HEK293T (cell line): ENCODE results near the gene FBXO11.

ENCODE experiments used
- ARNT ChIP-seq: fragments of 450-650 bp; IDR thresholded peaks from 2 replicates; pipeline ENCODE4 v1.6.1; 2017; ENCODE audit warnings: mild to moderate bottlenecking
- BHLHE40 ChIP-seq: fragments of 450-650 bp; IDR thresholded peaks from 2 replicates; pipeline ENCODE4 v1.6.1; 2016; ENCODE audit warnings: mild to moderate bottlenecking, moderate library complexity, borderline replicate concordance
- ELF4 ChIP-seq: fragments of 450-650 bp; IDR thresholded peaks from 2 replicates; pipeline ENCODE4 v1.6.1; 2017; ENCODE audit warnings: antibody characterized with exemption
- FOXA1 ChIP-seq: fragments of 450-650 bp; IDR thresholded peaks from 2 replicates; pipeline ENCODE4 v1.6.1; 2016; ENCODE audit warnings: mild to moderate bottlenecking
- FOXK2 ChIP-seq: fragments of 450-650 bp; IDR thresholded peaks from 2 replicates; pipeline ENCODE4 v1.6.1; 2016; ENCODE audit warnings: mild to moderate bottlenecking
- FOXM1 ChIP-seq: fragments of 450-650 bp; IDR thresholded peaks from 2 replicates; pipeline ENCODE4 v1.6.1; 2017; ENCODE audit warnings: mild to moderate bottlenecking, borderline replicate concordance
- HDGF ChIP-seq: fragments of 450-650 bp; IDR thresholded peaks from 2 replicates; pipeline ENCODE4 v1.6.1; 2017; ENCODE audit warnings: antibody characterized with exemption, borderline replicate concordance
- LEF1 ChIP-seq: fragments of 450-650 bp; IDR thresholded peaks from 2 replicates; pipeline ENCODE4 v1.6.1; 2017; ENCODE audit warnings: mild to moderate bottlenecking, borderline replicate concordance
- NFRKB ChIP-seq: fragments of 450-650 bp; IDR thresholded peaks from 2 replicates; pipeline ENCODE4 v1.6.1; 2016; ENCODE audit warnings: mild to moderate bottlenecking, moderate library complexity
- SP1 ChIP-seq: fragments of 450-650 bp; IDR thresholded peaks from 2 replicates; pipeline ENCODE4 v1.6.1; 2017
- SUZ12 ChIP-seq: fragments of 450-650 bp; IDR thresholded peaks from 2 replicates; pipeline ENCODE4 v1.6.1; 2016; ENCODE audit warnings: mild to moderate bottlenecking
- TARDBP ChIP-seq: fragments of 450-650 bp; IDR thresholded peaks from 2 replicates; pipeline ENCODE4 v1.6.1; 2016
- ZNF384 ChIP-seq: fragments of 450-650 bp; IDR thresholded peaks from 2 replicates; pipeline ENCODE4 v1.6.1; 2016
- TF ChIP-seq, protein P1 (sequence below): fragments of 450-650 bp; IDR thresholded peaks from 2 replicates; pipeline ENCODE4 v1.6.1; 2016

DNA sequence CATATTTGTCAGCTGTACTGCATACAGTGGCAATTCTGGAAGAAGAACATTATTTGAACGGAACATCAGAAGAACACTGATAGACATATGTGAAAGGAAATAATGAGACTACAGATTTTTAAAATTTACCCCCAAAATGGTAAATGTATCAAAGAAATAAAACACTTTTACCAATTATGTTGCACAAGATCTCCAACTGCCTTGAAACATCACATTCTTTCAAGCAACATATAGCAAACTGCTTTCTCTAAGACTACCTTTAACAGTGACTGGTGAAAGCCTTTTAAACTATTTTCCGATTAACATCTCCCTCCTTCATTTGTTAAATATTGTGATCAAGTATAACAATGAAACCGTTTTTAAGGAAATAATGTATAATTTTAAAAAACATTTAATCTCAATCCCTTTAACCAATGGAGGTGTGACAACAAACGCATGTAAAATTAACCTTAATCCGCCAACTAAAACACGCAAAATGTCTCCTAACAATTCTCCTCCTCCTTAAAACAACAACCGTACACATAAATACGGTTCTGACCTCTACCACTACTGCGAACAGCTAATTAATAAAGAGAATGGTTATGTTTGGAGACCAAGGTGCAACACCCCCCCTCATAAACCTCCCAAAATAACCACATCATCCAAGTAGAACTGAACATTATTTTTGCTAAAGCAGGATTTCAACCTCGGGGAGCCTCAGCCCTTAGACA lies 2.4 kb downstream of the FBXO11 start:
- TF ChIP-seq FOXM1 (no peak), ZNF384 (no peak), SP1 (no peak), SUZ12 (no peak), ARNT (no peak), BHLHE40 (no peak), FOXA1 (no peak), TARDBP (no peak), FOXK2 (no peak), LEF1 (no peak), ELF4 (no peak), HDGF (no peak), NFRKB (no peak)
- TF ChIP-seq, protein P1, sequence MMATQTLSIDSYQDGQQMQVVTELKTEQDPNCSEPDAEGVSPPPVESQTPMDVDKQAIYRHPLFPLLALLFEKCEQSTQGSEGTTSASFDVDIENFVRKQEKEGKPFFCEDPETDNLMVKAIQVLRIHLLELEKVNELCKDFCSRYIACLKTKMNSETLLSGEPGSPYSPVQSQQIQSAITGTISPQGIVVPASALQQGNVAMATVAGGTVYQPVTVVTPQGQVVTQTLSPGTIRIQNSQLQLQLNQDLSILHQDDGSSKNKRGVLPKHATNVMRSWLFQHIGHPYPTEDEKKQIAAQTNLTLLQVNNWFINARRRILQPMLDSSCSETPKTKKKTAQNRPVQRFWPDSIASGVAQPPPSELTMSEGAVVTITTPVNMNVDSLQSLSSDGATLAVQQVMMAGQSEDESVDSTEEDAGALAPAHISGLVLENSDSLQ, result no peak
